Hepatocyte (in vitro differentiated cells): ENCODE data around the gene MSH5.

Experiments
- EZH2 ChIP-seq: fragments of 200-600 bp; sonication (generic); IDR thresholded peaks from 2 replicates; pipeline ENCODE4 v1.6.1; 2016; ENCODE audit warnings: antibody characterized with exemption, mild to moderate bottlenecking, borderline replicate concordance
- TF ChIP-seq, protein P1 (sequence below): fragments of 200-600 bp; sonication (generic); IDR thresholded peaks from 2 replicates; pipeline ENCODE4 v1.5.1; 2016; ENCODE audit warnings: antibody characterized with exemption, mild to moderate bottlenecking; ENCODE audit not compliant: poor library complexity

DNA sequence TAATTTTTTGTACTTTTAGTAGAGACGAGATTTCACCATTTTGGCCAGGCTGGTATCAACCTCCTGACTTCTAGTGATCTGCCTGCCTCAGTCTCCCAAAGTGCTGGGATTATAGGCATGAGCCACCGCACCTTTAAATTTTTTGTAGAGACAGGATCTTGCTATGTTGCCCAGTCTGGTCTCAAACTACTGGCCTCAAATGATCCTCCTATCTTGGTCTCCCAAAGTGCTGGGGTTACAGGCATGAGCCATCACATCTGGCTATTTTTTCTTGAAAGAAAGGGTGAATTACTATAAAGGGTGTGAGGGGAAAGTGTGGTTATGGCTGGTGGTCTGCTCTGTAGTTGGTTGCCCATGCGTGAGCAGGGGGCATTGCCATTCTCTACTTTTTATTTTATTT lies 31.6 kb upstream of the MSH5 start:
- TF ChIP-seq, protein P1, sequence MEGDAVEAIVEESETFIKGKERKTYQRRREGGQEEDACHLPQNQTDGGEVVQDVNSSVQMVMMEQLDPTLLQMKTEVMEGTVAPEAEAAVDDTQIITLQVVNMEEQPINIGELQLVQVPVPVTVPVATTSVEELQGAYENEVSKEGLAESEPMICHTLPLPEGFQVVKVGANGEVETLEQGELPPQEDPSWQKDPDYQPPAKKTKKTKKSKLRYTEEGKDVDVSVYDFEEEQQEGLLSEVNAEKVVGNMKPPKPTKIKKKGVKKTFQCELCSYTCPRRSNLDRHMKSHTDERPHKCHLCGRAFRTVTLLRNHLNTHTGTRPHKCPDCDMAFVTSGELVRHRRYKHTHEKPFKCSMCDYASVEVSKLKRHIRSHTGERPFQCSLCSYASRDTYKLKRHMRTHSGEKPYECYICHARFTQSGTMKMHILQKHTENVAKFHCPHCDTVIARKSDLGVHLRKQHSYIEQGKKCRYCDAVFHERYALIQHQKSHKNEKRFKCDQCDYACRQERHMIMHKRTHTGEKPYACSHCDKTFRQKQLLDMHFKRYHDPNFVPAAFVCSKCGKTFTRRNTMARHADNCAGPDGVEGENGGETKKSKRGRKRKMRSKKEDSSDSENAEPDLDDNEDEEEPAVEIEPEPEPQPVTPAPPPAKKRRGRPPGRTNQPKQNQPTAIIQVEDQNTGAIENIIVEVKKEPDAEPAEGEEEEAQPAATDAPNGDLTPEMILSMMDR: no peak
- TF ChIP-seq EZH2: no peak
